22Rv1 (cell line): ENCODE data around the gene PAM16.

ENCODE experiments used
- H3K27ac ChIP-seq: fragments of 450-650 bp; 2 replicates; pipeline ENCODE4 v1.5.1; 2017
- ZFX ChIP-seq: fragments of 450-650 bp; IDR thresholded peaks from 2 replicates; pipeline ENCODE4 v1.6.1; 2017; ENCODE audit warnings: antibody characterized with exemption, borderline replicate concordance
- TF ChIP-seq, protein P1 (sequence below): fragments of 450-650 bp; IDR thresholded peaks from 2 replicates; pipeline ENCODE4 v1.5.1; 2017; ENCODE audit warnings: mild to moderate bottlenecking

PAM16 gene

DNA sequence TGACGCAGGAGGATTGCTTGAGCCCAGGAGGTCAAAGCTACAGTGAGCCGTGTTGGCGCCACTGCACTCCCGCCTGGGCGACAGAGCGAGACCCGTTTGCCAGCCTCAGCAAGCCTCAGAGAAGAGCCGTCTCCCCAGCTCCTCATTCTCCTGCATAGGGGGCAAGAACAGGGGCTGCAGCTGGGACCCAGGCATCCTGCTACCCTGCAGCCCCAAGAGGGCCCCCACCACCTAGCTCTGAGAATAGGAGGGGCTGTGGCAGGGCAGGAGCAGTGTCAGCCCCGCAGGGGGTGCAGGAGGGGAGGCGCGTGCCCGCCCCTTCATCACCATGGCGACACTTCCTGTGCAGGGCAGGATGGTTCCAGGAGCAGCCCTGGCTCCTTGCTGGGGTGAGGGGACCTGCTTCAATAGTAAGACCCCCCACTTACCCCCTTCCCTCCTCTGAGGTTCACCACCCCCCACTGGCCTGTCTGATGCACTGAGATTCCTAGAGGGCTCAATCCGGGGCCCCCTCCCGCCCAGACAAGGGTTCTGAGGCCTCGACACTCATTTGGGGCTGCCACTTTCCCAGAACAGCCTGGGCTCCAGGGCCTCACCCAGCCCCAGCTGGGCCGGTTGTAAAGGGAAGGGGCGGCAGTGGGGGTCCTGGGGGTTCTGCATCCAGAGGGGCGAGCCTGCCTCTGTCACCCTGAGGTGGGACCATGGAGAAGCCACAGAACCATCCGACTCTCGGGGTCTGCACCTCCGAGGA lies 40.7 kb upstream of the PAM16 start:
- no peak overlapping the region for H3K27ac ChIP-seq

DNA sequence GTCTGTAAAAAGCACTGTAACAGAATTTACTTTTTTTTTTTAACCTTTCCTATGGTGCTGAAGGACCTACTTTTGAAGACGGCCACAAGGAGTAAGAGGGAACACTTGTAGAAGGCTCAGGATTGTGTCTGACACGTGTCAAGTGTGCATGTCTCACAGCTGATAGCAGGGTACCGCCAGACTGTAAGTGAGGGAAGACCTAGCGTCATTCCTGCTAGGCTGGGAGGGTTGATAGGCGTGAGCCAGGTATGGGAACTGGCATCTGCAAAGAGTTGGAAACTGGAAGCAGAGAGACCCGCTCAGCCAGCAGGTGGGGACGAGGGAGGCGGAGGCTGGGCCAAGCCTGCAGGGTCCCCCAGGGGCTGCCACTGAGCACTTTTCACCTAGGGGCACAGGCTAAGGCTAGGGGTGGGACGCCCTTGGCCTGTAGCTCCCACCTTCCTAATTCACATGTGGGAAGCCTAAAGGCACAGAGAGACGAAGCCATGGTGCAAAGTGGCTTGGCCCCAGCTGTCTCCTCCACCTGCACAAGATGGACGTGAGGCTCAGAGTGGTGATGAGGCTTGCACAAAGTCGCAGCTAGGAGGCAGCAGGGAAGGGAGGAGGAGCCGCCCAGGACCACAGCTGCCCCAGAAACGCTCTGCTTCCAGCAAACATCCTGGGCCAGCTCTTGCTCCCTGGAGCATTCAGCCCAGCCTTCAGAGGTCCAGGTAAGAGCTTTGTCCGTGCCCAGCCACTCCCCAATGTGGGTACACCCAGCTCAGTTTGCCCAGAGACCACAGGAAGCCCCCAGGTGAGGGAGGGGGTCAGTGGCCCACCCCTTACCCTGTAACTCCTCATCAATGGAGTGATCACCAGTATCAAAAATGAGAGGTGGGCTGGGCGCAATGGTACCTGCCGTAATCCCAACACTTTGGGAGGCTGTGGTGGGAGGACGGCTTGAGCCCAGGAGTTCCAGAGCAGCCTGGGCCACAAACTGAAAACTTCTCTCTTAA lies 39.4 kb upstream of the PAM16 start:
- no peak overlapping the region for H3K27ac ChIP-seq
- TF ChIP-seq, protein P1, sequence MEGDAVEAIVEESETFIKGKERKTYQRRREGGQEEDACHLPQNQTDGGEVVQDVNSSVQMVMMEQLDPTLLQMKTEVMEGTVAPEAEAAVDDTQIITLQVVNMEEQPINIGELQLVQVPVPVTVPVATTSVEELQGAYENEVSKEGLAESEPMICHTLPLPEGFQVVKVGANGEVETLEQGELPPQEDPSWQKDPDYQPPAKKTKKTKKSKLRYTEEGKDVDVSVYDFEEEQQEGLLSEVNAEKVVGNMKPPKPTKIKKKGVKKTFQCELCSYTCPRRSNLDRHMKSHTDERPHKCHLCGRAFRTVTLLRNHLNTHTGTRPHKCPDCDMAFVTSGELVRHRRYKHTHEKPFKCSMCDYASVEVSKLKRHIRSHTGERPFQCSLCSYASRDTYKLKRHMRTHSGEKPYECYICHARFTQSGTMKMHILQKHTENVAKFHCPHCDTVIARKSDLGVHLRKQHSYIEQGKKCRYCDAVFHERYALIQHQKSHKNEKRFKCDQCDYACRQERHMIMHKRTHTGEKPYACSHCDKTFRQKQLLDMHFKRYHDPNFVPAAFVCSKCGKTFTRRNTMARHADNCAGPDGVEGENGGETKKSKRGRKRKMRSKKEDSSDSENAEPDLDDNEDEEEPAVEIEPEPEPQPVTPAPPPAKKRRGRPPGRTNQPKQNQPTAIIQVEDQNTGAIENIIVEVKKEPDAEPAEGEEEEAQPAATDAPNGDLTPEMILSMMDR: no peak
- no peak for TF ChIP-seq ZFX

More for the DNA sequence above, 40.7 kb upstream of the PAM16 start:
- no peak for TF ChIP-seq ZFX

DNA sequence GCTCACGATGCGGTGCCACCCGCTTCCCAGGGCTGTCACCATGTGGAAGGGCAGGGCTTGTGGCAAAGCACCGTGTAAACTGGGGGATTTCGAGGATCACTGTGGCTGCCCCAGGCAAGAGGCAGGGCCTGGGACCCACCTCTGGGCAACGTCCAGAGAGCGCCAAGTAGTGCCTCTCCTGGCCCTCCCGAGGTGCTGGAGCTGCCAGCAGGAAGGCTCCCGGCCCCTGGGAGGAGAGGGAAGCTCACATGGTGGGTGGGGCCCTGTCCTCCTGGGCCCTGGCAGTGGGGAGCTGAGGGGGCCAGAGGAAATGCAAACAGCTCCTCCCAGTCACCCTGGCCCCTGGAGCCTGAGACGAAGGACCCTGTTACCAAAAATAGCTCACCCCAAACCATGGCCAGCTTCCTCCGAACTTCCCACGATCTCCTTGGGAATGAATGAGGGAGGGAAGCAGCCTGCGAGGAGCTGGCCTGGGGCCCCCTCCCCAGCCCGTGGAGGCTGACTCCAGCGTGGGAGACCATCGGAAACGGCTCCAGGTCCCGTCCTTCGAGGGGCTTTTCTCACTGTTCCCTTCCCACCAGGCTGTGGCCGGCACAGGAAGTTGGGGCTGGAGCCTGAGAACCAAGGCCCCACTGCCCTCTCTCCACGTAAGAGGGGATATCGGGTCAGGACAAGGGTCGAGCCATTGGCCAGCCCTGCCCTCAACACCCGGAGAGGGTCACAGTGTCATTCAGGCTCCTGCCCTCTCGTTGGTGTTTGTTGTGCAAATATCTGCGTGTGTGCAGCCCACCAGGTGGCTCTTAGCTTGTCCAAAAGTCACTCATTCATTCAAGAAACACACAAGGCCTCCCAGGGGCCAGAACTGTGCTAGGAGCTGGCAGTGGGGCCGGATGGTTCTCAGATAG lies 38.2 kb upstream of the PAM16 start:
- no peak for TF ChIP-seq ZFX
- TF ChIP-seq, protein P1: no peak
- no peak overlapping the region for H3K27ac ChIP-seq

DNA sequence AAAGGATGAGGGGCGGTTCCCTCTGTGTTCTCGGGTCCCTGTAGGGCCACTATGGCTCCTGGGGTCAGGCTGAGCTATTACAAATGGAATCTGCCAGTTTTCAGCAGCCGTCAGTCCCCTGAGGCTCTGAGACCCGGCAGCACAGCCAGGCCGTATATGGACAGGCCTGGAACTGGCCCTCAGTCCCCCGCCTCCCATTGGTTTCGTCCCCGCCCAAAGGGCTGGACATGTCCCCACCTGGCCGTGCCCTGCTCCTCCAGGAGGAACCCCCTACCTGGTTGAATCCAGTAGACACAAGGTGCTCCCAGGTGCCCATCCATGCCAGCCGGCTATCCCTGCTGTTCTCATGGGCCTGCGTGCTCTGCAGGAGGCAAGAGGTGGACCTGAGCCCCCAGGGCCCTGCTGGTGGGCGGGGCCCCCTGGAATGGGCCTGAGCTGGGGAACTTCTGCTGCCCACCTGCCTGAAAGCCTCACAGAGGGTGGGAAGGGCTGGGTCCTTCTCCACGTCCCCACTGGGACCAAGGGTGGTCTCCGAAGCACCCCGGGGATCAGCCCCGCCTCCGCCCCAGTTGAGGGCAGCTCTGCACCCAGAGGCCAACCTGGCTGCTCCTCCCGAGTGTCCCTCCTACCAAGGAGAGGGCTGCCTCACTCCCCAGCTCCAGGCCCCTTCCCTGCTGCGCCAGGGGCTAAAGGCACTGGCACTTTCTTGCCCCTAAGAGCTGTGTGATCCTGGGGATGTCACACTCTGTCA lies 37.3 kb upstream of the PAM16 start:
- no peak overlapping the region for H3K27ac ChIP-seq
- no peak for TF ChIP-seq ZFX
- TF ChIP-seq, protein P1: no peak

DNA sequence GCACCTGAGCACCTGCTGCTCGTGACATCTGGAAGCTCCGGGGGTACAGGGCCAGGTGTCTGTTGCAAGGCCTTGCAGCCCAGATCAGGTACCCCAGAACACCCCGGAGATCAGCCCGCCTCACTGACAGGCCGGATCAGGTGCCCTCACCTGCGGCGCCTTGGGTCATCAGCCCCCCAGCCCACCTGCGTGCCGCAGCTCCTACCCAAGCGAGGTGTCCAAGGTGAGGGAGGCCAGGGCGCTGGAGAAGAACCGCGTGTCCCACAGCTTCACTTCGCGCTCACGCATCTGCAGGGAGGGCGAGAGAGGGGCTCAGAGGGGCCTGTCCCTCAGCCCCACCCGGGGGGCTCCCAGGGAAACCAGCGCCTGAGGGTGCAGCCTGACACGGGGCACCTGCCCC lies 36.7 kb upstream of the PAM16 start:
- no peak overlapping the region for H3K27ac ChIP-seq
- TF ChIP-seq ZFX: no peak
- TF ChIP-seq, protein P1: no peak

DNA sequence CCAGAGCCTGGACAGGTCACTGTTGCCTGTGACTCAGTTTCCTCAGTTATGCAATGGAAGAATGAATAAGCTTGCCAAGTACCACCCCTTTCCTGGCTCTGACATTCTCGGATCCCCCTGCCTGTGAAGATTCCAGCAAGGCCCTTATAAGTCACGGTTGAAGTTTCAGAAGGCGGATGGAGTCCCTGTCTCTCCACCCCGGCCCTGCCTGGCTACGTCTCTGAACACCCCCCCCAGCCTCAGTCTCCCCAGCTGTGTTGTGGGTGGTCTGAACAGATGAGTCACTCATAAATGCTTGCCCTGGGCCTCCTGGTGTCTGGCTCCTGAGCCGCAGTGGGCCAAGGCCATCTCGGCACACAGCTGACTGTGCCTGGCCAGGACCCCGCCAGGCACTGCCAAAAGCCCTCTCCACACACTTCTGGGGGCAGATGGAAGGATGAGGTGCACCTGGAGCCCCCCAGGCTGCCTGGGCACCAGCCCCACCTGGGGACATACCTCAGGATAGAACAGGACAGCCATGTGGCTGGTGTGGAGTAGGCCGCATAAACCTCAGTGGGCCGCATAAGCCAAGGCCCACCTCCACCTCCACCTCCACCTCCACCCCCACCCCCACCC lies 35.9 kb upstream of the PAM16 start:
- no peak overlapping the region for H3K27ac ChIP-seq
- TF ChIP-seq, protein P1: no peak
- no peak for TF ChIP-seq ZFX
